Stomach (tissue), 4 donors: ENCODE data around the gene GRIK2.

ENCODE experiments used
- CTCF ChIP-seq, 7 experiments: fragments of 450-650 bp in 4 of 7; fragments of 200-600 bp in 3 of 7; sonication (generic) in 3 of 7; IDR thresholded peaks; one replicate each; pipeline ENCODE4 v1.5.1; 2016 to 2019; ENCODE audit warnings: antibody characterized with exemption in 7 of 7, control low read depth in 2 of 7, mild to moderate bottlenecking in 1 of 7
- EP300 ChIP-seq: sonication (generic); formaldehyde crosslinking; IDR thresholded peaks from one replicate; pipeline ENCODE4 v1.6.1; 2017; ENCODE audit warnings: antibody characterized with exemption
- POLR2A ChIP-seq, 4 donors: fragments of 450-650 bp; IDR thresholded peaks; one replicate each; pipeline ENCODE4 v1.6.1; 2016; ENCODE audit warnings: antibody characterized with exemption in 4 of 4, control low read depth in 2 of 4, mild to moderate bottlenecking in 1 of 4, moderate library complexity in 1 of 4
- POLR2AphosphoS5 ChIP-seq, 3 donors: sonication (generic); formaldehyde crosslinking; IDR thresholded peaks; one replicate each; pipeline ENCODE4 v1.6.1; 2016; ENCODE audit warnings: antibody characterized with exemption in 3 of 3

- TF ChIP-seq CTCF (IDR thresholded peaks at IDR 0.05): no peak
- TF ChIP-seq EP300: no peak
- TF ChIP-seq POLR2AphosphoS5 (IDR thresholded peaks at IDR 0.05): no peak
- no peak for TF ChIP-seq POLR2A (IDR thresholded peaks at IDR 0.05)
Observed at GRCh38 chr6:101689156-101689555, 295.6 kb downstream of the GRIK2 start.
